A673 (cell line): ENCODE results near the gene PSORS1C1.

Experiments used
- CTCF ChIP-seq: fragments of 300-800, 200-600 bp; sonication (generic); conservative IDR thresholded peaks from 2 replicates; pipeline ENCODE4 v1.5.1; 2017; ENCODE audit warnings: low read depth, mild to moderate bottlenecking, antibody characterized with exemption, low read length, moderate library complexity, mixed read lengths
- EZH2 ChIP-seq: fragments of 200-600 bp; sonication (generic); IDR thresholded peaks from 2 replicates; pipeline ENCODE4 v1.6.1; 2017; ENCODE audit warnings: borderline replicate concordance, low read depth, mild to moderate bottlenecking, mixed read lengths, antibody characterized with exemption, low read length; ENCODE audit not compliant: poor library complexity, severe bottlenecking

- TF ChIP-seq CTCF (no peak), EZH2 (no peak)
Measured at GRCh38 chr6:31096656-31097055, 17.9 kb upstream of the PSORS1C1 start.
